Spleen (tissue), 11 donors: ENCODE measurements around the gene ADAMTSL1. TPM values are rescaled to one million over a fixed set of nuclear protein-coding genes. Genes with fewer than 3 reads are reported as not detected.

ENCODE experiments used
- DNase-seq: peaks from one replicate; pipeline ENCODE4 v3.0.0-alpha.2; 2020
- H3K27ac ChIP-seq, 8 donors: fragments of 200-600 bp; sonication (generic) in 7 of 8; 1 replicate in 4 of 8; 2 replicates in 4 of 8; pipeline versions ENCODE4 v1.5.0 to v1.8.0; 2016 to 2021; ENCODE audit warnings: inconsistent platforms in 4 of 8, mild to moderate bottlenecking in 4 of 8, moderate library complexity in 1 of 8
- H3K27me3 ChIP-seq, 7 donors: fragments of 200-600 bp; sonication (generic) in 6 of 7; replicated peaks in 1 of 7; 1 replicate in 4 of 7; 2 replicates in 3 of 7; pipeline versions ENCODE4 v1.5.0 to v1.8.0; 2016 to 2021; ENCODE audit warnings: inconsistent platforms in 3 of 7, mild to moderate bottlenecking in 1 of 7
- H3K36me3 ChIP-seq, 6 donors: fragments of 200-600 bp; sonication (generic) in 5 of 6; 1 replicate in 4 of 6; 2 replicates in 2 of 6; pipeline versions ENCODE4 v1.5.0 to v1.8.0; 2016 to 2021; ENCODE audit warnings: inconsistent platforms in 2 of 6
- H3K4me1 ChIP-seq, 6 donors: fragments of 200-600 bp; sonication (generic) in 5 of 6; 1 replicate in 3 of 6; 2 replicates in 3 of 6; pipeline versions ENCODE4 v1.5.0 to v1.8.0; 2016 to 2021; ENCODE audit warnings: inconsistent platforms in 3 of 6
- H3K4me3 ChIP-seq, 8 donors: fragments of 200-600 bp; sonication (generic) in 7 of 8; 1 replicate in 4 of 8; 2 replicates in 4 of 8; pipeline versions ENCODE4 v1.5.0 to v1.8.0; 2016 to 2021; ENCODE audit warnings: inconsistent platforms in 4 of 8, mild to moderate bottlenecking in 4 of 8, moderate library complexity in 2 of 8
- H3K9me3 ChIP-seq, 8 donors: fragments of 200-600 bp; sonication (generic) in 7 of 8; 1 replicate in 4 of 8; 2 replicates in 4 of 8; pipeline versions ENCODE4 v1.5.0 to v1.8.0; 2016 to 2021; ENCODE audit warnings: inconsistent platforms in 4 of 8
- CTCF ChIP-seq, 11 experiments: fragments of 200-600 bp in 7 of 11; fragments of 450-650 bp in 4 of 11; sonication (generic) in 4 of 11; IDR thresholded peaks in 8 of 11; conservative IDR thresholded peaks in 3 of 11; 1 replicate in 7 of 11; 2 replicates in 4 of 11; pipeline versions ENCODE4 v1.4.0 to v1.8.0; 2016 to 2021; ENCODE audit warnings: antibody characterized with exemption in 11 of 11, inconsistent platforms in 4 of 11, mild to moderate bottlenecking in 1 of 11
- POLR2A ChIP-seq, 3 donors: fragments of 450-650 bp; IDR thresholded peaks; one replicate each; pipeline ENCODE4 v1.5.1; 2017; ENCODE audit warnings: antibody characterized with exemption in 3 of 3, mild to moderate bottlenecking in 1 of 3
- POLR2AphosphoS5 ChIP-seq, 3 donors: sonication (generic); formaldehyde crosslinking; IDR thresholded peaks; one replicate each; pipeline ENCODE4 v1.5.1; 2017; ENCODE audit warnings: antibody characterized with exemption in 3 of 3
- WGBS, 5 donors: extraction: QIAGEN DNeasy Blood & Tissue Kit in 3 of 5; methylation state at CpG; one replicate each; pipeline versions ENCODE4 v1.1.5 to v1.1.7; 2013 to 2018; 5-methylcytosine and 5-hydroxymethylcytosine counted together
- intact Hi-C: fragments of 100-400 bp; cut with DNase I; formaldehyde crosslinking; loops from one replicate; pipeline ENCODE4 v1.15.0; 2023; ENCODE audit warnings: low total_unique reads
- polyA plus RNA-seq, 3 donors: library from polyadenylated mRNA; stranded (reverse); fragments of 200-250 nt; gene quantifications; one replicate each; pipeline ENCODE4 v1.2.1, GENCODE V29; 2013
- total RNA-seq, 7 donors: library from RNA; depleted of rRNA in 3 of 7; stranded (reverse); fragments of >200 nt in 3 of 7; fragmentation: NEBNext Ultra II Directional in 4 of 7; extraction: Animal tissue kit (Norgen Biotek cat#: 25700) in 4 of 7; gene quantifications; one replicate each; pipeline versions ENCODE4 v1.1.0 to v1.2.1, GENCODE V29; 2016 to 2021
- donor health status: healthy with polysubstance abuse.
- donor health status: DM: no; HTN: no; CAD: no; lungs with moderate emphysema.
- donor health status: DM: no; HTN: no; CAD: no.
- donor health status: Bipolar disorder and iron deficiency.
- donor health status: healthy.
- donor health status: DM: no; HTN: no; CAD: no.
- donor health status: DM: yes; HTN: yes; CAD: no.

Gene ADAMTSL1
- total and polyA plus RNA-seq, 10 donors = 0.35 to 5.3 (median 2.2) TPM

DNA sequence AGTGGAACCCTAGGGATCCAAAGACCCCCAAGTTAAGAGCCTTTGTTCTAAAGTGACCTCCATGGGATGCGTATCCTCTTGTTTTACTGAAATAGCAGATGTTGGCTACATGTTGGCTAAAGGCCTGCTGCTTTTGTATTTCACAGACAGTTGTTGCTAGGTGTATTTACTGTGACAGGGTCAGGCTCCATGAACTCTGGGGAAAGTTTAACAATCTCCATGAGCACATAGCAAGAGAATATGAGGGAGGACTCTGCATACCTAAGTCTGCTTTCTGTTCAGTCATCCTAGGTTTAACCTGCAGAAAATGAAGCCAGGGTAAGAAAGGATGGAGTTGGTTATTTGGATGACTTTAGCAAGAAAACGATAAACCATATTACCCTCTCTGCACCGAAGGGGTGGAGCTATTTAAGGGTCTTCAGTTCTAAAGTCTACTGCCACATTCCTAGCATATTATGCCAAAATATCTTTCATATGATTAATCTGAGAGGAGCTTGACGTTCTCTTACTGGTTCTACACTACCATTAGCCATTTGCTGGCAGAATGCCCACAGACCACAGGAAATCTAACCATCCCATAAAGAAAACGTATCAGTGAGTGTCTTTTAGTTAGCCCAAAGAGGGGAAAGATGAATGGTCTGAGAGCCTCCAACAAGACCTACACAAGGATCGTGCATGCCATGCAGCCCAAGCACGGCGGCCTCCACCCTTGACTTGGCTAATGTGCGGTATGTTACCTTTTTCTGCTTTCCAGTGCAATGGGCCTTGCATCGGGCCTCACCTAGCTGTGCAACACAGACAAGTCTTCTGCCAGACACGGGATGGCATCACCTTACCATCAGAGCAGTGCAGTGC, 431.3 kb downstream of the ADAMTSL1 start:
- 77 to 86% (median 84%) methylated on average over 10 to 11 of the region's 11 CpGs for WGBS, 5 donors
- Histone ChIP-seq H3K4me3 (no peak overlapping the region), H3K9me3 (peaks cover 0 to 30% (median 25%) of the 10 kb centered on the region in 8 donors), H3K27ac (no peak overlapping the region), H3K36me3 (no peaks in the 10 kb centered on the region), H3K27me3 (peaks cover 0 to 15% (median 0%) of the 10 kb centered on the region in 7 donors), H3K4me1 (no peaks in the 10 kb centered on the region)
- intact Hi-C loops = no loop called here
- no peak for DNase-seq
- TF ChIP-seq POLR2A (IDR thresholded peaks at IDR 0.05) = no peak
- no peak for TF ChIP-seq POLR2AphosphoS5 (IDR thresholded peaks at IDR 0.05)
- TF ChIP-seq CTCF (IDR thresholded peaks at IDR 0.05 in 8 of 11, conservative IDR thresholded peaks at IDR 0.05 in 3 of 11) = no peak

DNA sequence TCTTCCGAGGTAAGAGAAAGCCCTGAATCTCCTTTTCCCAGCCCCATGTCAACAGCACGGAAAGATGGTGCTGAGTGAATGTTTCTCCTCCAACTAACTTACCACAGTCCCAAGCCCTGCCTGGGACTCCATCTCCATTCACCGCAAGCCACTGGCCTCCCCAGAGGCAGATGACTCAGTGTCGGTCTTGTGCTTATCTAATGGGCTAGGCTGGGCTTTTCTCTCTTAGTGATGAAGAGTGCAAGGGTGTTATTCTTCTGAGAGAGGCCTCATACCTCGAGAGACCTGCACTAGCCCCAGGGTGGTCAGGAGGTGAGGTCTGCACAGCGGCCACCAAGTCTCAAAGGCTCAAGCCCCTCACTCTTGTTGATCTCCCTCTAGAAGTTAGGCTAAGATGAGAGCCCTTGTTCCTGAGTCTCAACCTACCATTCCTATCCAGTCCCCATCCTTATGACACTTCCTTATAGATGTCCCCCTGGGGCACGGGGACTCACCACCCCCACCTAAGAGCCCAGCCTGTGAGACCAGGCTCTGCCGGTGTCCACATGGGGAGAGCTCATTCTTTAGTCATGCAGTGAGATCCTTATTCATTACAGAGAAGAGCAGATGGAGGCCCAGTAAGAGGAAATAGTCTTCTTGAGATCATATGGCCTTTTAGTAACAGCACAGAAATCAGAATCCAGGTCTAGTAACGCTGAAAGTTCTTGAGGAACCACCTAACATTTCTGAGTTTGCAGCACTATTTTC, 432.1 kb downstream of the ADAMTSL1 start:
- Histone ChIP-seq H3K27ac (no peak overlapping the region), H3K27me3 (peaks cover 0 to 15% (median 0%) of the 10 kb centered on the region in 7 donors), H3K4me1 (no peaks in the 10 kb centered on the region), H3K9me3 (peaks cover 0 to 24% (median 21%) of the 10 kb centered on the region in 8 donors), H3K36me3 (no peaks in the 10 kb centered on the region), H3K4me3 (no peak overlapping the region)
- DNase-seq = no peak
- TF ChIP-seq POLR2A (IDR thresholded peaks at IDR 0.05) (no peak), CTCF (IDR thresholded peaks at IDR 0.05 in 8 of 11, conservative IDR thresholded peaks at IDR 0.05 in 3 of 11) (no peak), POLR2AphosphoS5 (IDR thresholded peaks at IDR 0.05) (no peak)
- intact Hi-C loops = no loop called here
- 85 to 92% (median 88%) methylated on average over 9 of the region's 9 CpGs for WGBS, 5 donors

DNA sequence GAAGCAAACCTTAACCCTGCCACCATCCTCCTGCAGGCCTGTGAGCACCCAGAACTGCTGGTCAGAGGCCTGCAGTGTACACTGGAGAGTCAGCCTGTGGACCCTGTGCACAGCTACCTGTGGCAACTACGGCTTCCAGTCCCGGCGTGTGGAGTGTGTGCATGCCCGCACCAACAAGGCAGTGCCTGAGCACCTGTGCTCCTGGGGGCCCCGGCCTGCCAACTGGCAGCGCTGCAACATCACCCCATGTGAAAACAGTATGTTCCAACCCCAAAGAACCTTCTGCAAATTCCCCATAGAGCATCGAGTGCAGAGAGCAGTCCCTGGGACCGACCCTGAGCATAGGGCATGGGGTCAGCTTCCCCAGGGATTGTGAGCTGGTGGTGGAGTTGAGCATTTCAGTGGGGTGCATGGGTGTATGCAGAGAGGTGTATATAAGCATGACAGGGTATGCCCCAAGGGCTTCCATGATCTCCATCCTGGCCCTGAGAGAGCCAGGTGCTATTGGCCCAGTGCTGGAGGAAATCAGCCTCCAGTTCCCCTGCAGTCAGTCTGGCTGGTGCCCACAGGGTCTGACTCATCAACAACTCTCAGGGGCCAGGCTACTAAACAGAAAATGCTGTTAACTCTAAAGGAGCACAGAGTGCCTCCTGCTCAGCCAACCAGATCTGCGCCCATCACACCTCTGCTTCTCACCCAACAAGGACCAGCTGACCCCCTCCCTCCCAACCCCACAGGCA, 432.9 kb downstream of the ADAMTSL1 start:
- no peaks in the 10 kb centered on the region for H3K36me3 ChIP-seq
- H3K27me3 ChIP-seq = peaks cover 0 to 23% (median 0%) of the 10 kb centered on the region in 7 donors
- WGBS, 5 donors = 87 to 99% (median 92%) methylated on average over 8 to 9 of the region's 9 CpGs
- H3K27ac ChIP-seq = no peak overlapping the region
- TF ChIP-seq POLR2AphosphoS5 (IDR thresholded peaks at IDR 0.05) = no peak
- H3K4me1 ChIP-seq = no peaks in the 10 kb centered on the region
- H3K4me3 ChIP-seq = no peak overlapping the region
- peaks cover 0 to 16% (median 13%) of the 10 kb centered on the region in 8 donors for H3K9me3 ChIP-seq
- DNase-seq = no peak
- intact Hi-C loops = no loop called here

GRCh38 chr9:18907927-18908625, 434.1 kb downstream of the ADAMTSL1 start:
- Histone ChIP-seq H3K4me1 (no peaks in the 10 kb centered on the region), H3K27me3 (peaks cover 0 to 23% (median 0%) of the 10 kb centered on the region in 7 donors), H3K27ac (no peak overlapping the region), H3K9me3 (peaks cover 0 to 4% (median 1%) of the 10 kb centered on the region in 8 donors), H3K4me3 (no peak overlapping the region), H3K36me3 (no peaks in the 10 kb centered on the region)
- TF ChIP-seq POLR2A (IDR thresholded peaks at IDR 0.05) = no peak
- no peak for TF ChIP-seq CTCF (IDR thresholded peaks at IDR 0.05 in 8 of 11, conservative IDR thresholded peaks at IDR 0.05 in 3 of 11)
- no peak for TF ChIP-seq POLR2AphosphoS5 (IDR thresholded peaks at IDR 0.05)
- intact Hi-C loops = no loop called here
- no peak for DNase-seq
- WGBS, 5 donors = 86 to 92% (median 89%) methylated on average over 15 of the region's 15 CpGs
